Stimulated activated CD4-positive, alpha-beta T cell treated with anti-CD3 and anti-CD28 coated beads, Interleukin-15, amount 100 ng/mL, for 24 hours (primary cell): ENCODE data around the gene AANAT.

ENCODE experiments used
- DNase-seq: peaks from one replicate; pipeline ENCODE4 v3.0.0-alpha.2; 2020

The AANAT gene

GRCh38 chr17:76467366-76467765, at the start of gene AANAT:
Gene AANAT, plus strand, starts transcription at chr17:76467603. Its CDS starts 1,144 bp downstream, at chr17:76468747.
- DNase-seq = no peak

DNA sequence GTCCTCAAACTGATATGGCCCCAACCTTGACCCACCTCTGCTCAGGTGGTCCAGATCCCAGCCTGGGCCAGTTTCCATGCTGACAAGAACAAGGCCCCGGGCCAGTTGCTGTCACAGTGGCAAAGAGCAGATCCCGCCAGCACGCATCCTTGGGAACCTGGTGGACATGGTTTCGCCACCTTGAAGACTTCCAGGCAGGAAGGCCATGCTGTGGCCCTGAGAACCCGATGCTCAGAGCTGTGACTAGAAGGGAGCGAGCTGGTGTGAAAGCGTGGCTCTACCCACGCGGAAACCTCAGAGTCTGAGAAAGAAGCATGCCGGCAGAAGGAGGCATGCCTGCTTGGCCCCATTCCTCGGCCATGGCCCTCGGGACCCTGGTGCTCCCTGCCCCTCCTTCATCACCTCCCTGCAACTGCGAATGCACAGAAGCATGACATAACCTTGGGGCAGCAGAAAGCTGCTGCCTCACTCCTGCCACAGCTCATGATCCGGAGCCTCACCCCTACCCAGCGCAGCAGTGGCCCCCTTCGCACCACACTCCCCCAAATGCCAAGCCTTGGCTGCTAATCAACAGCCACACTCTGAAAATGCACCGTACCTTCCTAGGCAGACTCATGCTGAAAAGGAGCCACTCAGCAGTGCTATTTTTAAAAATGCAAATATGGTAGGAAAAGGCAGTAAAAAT, 47.7 kb upstream of the AANAT start:
- no peak for DNase-seq

DNA sequence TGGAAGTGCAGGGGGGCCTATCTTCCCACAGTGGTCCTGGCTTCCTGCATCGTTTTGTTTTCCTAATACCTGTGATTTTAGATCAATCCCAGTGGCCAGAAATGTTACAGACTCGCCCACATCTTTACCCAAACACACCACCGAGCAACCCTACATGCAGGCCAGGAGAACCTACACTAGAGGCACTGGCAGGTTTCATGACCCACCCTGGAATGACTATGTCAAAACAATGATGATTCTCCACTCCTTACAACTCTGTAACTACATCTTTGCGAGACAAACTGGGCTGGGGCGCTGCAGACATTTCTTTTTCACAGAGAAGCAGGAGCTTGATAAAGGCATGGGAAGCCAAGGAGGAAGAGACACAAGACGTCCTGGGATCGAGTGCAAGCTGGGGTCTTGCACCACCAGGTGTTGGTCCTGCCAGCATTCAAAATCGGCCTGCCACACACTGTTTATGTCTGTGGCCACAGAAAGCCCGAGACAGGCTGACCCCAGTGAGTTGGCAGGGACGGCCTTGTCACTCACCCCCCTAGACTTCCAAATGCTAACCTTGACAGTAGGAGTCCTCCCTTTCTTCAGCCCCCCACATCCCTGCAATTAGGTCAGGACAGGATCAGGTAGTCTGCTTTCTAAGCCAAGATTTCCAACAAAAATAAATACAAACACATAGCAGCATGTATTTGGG, 46.9 kb upstream of the AANAT start:
- no peak for DNase-seq

DNA sequence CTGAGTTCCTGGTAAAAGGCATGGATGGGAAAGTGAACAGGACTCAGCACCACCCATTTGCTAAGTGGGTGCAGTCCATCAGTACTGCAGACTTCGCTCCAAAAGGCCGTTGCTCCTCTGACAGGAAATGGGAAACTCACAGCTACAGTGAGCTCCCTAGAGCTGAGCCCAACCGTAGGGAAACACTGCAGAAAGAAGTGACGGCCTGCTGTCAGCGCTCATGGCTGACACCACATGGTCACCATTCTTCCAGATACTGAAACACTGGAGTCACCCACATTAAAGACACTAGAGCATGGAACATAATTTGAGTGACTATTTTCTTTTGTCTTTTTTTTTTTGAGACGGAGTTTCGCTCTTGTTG, 46.4 kb upstream of the AANAT start:
- no peak for DNase-seq

DNA sequence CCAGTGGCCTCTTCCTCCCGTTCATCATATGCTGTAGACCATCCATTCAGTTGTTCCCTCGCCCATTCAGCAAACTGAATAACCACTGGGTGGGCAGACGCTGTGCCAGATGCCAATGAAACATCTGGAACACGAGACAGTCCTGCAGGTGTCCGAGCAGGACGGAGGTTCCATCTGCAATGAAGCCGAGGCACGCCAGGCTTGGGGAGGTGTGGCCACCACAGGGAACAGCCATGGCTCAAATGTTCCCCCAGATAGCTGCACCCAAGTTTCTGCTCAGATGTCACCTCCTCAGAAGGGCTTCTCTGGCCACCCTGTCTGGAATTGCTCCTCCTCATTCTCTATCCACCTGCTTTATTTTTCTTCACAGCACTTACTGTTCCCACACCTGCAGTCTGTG, 45.0 kb upstream of the AANAT start:
- no peak for DNase-seq

GRCh38 chr17:76422860-76423259, 44.5 kb upstream of the AANAT start:
- no peak for DNase-seq

- DNase-seq = no peak
These were observed 40.5 kb upstream of the AANAT start for GRCh38 chr17:76426853-76427252.

GRCh38 chr17:76427501-76428231, 39.7 kb upstream of the AANAT start:
- no peak for DNase-seq

GRCh38 chr17:76428511-76428910, 38.9 kb upstream of the AANAT start:
- no peak for DNase-seq

- no peak for DNase-seq
These were observed 35.9 kb upstream of the AANAT start for GRCh38 chr17:76431509-76431908.

DNA sequence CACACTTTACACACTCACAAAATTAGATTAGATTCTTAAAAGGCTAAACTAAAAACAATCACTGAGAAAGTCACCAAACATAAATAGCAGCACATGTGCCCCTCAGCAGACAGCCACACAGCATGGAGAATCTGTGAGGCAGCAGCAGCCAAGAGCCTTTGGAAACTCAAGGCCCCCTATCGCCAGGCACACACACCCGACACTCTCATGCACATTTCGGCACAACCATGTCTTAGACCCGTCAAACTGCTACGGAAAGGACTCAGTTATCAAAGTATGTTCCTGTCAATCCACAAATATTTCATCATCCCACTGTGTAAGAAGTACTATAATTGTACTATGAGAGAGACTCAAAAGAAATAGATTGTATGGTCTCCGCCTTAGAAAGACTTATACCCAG, 35.4 kb upstream of the AANAT start:
- no peak for DNase-seq

GRCh38 chr17:76432712-76433336, 34.6 kb upstream of the AANAT start:
- peak; percentile 9 for DNase-seq

GRCh38 chr17:76433693-76434092, 33.7 kb upstream of the AANAT start:
- no peak for DNase-seq

GRCh38 chr17:76434870-76435269, 32.5 kb upstream of the AANAT start:
- DNase-seq = no peak

DNA sequence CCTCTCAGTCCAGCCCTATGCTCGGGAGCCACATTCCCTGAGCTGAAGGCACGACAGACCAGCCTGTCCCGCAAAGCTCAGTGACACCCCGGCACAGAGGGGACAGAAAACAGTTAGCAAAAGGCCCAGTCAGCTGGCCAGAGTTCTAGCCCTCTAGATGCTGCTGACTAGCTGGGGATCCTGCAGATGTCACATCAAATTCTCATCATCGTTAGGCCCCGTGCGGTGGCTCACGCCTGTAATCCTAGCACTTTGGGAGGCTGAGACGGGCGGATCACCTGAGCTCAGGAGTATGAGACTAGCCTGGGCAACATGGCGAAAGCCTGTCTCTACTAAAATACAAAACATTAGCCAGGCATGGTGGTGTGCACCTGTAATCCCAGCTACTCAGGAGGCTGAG, 31.7 kb upstream of the AANAT start:
- DNase-seq = no peak

DNA sequence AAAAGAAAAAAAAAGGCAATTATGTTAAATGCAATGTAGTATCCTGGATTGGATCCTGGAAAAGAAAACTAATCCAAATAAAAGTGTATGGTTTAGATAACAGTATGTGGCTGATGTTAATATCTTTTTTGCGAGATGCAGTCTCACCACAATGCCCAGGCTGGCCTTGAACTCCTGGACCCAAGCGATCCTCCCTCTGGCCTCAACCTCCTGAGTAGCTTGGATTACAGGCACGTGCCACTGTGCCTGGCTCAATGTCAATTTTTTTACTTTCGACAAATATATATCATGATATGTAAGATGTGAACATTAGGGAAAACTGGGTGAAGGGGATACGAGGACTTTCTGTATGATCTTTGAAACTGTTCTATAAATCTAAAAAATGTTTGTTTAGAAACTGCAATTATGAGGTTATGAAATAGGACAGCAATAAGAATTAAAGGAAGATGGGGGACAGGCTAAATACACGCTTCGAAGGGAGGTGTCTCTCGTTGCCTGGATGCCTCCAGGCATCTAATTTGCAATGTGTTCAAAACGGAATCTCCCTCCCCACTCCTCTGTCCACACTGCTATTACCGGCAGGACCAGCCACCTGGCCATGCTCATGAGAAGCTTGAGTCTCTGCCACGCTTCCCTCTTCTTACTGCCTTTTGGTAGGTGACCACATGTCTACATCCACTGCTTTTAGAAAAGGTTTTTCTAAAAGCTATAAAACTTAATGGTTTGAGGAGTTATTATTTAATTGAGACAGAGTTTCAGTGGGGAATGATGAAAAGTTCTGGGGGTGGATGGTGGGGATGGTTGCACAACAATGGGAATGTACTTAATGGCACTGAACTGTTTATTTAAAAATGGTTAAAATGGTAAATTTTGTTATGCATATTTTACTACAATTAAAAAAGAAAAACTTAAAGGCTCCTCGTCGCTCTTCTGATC, 29.7 kb upstream of the AANAT start:
- no peak for DNase-seq

DNA sequence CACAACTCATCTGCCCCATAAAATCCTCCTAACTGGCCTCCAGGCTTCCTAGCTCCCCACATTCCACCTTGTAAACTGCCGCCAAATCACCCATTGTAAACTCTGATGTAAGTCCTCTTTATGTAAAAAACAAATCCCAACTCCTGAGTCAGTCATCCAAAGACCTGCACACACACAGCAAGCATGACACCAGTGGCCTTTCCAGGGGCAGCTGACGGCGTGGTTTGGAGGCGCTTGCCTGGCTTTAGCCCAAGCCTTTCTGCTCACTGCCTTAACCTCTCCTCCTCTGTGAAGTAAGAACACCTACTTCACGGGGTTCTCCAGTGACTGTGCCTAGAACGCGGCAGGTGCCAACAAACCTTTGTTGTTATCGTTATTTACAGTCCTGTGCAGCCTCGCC, 28.5 kb upstream of the AANAT start:
- DNase-seq = no peak

DNA sequence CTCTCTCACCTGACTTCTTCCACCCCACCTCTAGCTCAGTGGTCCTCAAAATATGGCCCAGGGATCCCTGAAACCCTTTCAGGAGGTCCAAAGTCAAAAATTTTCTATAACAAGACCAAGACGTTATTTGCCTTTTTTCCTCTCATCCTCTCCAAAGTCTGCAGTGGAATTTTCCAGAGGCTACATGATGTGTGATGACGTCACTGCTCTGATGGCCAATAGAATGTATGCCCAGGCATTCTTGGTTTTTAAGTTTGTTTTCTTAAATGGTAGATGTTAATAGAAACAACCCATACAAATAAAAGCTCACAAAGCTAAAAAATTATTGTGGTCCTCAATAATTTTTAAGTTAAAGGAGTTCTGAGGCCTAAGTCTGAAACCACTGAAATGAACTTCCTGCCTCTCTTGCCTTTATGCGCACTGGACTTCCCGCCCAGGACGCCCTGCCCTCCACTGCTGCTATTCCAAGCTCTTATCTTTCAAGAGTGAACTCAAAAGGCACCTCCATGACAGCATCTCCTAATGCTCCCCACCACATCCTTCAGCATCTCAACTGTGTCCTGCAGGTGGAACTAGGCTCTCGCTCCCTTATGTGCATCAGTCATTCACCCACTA, 28.0 kb upstream of the AANAT start:
- DNase-seq = no peak

- DNase-seq = no peak
These were observed 26.5 kb upstream of the AANAT start for GRCh38 chr17:76440751-76441362.

DNA sequence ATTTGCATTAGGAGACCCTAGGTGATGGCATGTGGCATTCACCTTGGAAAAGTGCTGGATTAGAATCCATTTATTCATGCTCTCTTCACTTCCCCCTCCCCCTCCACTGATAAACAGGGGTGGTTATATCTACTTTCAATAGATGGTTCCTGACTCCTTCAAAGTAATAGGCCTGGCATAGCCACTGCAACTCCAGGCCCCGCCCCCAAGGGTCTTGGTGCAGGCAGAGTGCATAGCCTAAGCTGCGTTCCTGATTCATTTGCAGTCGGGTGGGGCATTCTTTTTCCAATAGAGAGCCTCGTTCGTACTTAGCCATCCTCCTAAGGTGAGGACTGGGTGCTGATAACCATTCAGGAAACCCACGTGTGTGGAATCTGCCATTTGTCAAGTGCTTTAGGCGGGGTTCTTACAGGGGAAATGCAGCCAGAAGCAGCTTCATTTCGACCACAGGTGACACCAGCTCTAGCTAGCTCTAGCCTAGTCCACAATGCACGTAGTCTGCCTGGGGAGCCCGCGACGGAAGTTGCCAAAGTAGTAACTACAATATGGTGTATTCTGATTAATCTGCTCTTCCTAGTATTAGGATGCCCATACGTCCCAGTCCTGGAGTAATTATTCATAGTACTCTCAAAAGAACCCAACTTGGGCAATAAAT, 25.6 kb upstream of the AANAT start:
- no peak for DNase-seq
